HG02759 (cell line): Measurements from ENCODE around the gene PDE7B.
"Not testable (repeated sequence)": the region's sequence is repeated elsewhere in the genome, so short reads cannot be mapped to it uniquely, and the experiment has no call there.

Source experiments
- ATAC-seq: cut with Tn5 transposase; IDR thresholded peaks from one replicate; pipeline ENCODE4 v1.9.1; 2021; ENCODE audit warnings: mild to moderate bottlenecking, moderate library complexity; ENCODE audit not compliant: unreplicated experiment

PDE7B gene

DNA sequence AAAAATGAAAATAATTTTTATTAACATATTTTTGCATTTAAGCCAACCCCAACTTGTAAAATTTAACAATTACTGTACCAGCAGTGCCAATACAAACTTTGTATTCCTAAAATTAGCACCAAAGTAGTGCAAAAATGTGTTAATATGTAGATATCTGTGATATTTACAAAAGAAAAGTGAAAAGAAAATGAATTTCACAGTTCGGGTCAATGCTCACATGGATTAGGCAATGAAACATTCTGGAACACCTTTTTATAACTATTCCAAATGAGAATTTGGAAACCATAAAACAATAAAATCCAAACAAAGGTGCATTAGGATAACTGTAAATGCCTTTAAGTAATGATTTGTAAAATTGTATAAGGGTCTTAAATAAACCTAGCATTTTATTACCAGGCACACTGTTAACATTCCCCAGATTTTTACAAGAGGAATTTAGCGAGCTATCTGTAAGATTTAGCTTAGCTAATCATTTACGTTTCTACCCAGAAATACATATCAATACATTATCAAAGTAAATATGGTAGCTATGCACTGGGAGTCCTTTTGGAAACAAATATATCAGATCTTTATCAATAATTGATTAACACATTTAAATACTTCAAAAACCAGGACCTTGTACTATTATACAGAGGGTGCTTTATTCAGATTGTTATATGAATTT lies 286.4 kb downstream of the PDE7B start:
- no peak for ATAC-seq

DNA sequence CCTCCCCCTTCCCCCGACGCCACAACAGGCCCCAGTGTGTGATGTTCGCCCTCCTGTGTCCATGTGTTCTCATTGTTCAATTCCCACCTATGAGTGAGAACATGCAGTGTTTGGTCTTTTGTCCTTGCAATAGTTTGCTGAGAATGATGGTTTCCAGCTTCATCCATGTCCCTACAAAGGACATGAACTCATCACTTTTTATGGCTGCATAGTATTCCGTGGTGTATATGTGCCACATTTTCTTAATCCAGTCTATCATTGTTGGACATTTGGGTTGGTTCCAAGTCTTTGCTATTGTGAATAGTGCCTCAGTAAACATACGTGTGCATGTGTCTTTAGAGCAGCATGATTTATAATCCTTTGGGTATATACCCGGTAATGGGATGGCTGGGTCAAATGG lies 287.6 kb downstream of the PDE7B start:
- ATAC-seq, result not testable (repeated sequence)

DNA sequence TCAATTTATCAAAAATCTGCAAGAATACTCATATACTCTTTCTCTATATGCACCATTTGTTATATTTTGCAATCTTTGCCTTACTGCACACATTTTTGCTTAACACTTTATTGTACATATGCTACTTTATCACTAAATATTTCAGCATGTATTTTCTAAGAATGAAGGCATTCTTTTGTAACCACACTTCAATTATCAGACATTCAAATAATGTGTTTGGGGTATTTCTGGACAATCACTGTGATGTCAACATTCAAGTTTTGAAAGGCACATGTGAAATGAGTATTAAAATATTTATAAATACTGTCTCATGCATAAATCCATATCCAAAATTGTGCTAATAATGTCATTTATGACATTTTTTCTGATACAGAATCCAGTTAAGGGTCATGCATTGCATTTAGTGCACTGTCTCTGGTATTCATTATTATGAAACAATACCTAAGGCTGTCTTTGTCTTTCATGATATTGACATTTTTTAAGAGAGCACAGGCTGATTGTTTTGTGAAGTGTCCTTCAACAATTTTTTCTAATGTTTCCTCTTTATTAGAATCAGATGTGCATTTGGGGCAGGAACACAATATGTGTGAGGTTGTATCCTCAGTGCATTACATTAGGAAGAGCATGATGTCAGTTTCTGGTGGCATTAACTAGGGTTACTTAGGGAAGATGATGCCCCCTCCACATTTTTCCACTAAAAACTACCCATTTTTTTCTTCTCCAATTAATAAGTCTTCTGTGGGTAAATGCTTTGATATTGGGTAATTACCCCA lies 292.9 kb downstream of the PDE7B start:
- no peak for ATAC-seq

DNA sequence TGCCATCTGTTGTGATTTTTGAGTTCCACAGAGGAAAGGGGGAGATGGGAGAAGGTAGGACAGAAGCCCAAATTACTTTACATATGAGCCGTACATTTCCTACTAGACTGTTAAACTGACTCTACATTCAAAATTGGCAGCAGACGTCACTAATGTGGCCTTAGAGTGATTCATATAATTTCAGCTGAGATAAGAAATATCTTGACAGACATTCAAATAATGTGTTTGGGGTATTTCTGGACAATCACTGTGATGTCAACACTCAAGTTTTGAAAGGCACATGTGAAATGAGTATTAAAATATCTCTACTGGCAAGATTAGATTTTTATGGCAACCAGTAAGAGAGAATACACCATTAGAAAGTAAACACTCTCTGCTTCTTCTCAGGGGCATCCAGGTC lies 294.6 kb downstream of the PDE7B start:
- no peak for ATAC-seq

DNA sequence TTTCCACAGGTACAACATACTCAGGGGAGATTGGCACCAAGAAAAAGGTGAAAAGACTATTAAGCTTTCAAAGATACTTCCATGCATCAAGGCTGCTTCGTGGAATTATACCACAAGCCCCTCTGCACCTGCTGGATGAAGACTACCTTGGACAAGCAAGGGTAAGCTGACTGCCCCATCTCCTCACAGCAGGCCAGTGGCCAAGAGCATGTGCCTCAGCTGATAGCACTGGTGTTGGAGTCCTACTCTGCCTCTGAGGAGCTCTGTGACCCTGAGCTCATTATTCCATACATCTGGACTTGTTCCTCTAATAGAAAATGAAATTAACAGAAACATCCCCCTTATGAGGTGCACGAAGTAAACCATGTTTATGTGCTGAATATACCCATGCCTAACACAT lies 295.8 kb downstream of the PDE7B start:
- no peak for ATAC-seq

DNA sequence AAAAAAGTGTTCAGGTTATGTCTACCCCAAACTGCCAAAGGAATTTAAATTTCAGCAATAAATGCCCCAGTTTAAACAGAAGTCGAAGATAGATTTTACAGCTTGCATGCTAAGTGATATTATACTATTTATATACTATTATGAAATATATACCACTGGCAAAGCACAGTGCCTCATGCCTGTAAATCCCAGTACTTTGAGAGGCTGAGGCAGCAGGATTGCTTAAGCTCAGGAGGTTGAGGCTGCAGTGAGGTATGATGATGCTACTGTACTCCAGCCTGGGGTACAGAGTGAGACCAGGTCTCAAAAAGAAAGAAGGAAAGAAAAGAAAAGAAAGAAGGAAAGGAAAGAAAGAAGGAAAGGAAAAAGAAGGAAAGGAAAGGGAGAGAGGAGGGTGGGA lies 296.6 kb downstream of the PDE7B start:
- ATAC-seq, result no peak

DNA sequence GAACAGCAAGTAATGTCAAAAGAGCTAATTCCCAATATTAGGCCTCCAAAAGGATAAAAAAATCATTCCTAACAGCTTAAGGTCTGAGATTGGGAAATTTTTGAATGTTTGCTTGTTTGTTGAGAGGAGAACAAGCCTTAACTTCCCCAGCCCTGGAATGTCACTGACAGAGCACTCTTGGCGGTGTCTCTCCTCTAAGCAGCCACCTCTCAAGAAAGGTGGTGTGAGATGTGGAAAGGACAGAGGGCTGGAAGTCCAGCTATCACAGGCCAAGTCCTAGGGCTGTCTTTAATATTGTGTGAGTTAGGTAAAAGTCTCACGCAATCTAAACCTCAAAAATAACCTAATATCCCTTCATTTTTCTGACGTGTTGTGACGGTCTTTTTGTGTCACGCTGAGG lies 297.0 kb downstream of the PDE7B start:
- no peak for ATAC-seq

DNA sequence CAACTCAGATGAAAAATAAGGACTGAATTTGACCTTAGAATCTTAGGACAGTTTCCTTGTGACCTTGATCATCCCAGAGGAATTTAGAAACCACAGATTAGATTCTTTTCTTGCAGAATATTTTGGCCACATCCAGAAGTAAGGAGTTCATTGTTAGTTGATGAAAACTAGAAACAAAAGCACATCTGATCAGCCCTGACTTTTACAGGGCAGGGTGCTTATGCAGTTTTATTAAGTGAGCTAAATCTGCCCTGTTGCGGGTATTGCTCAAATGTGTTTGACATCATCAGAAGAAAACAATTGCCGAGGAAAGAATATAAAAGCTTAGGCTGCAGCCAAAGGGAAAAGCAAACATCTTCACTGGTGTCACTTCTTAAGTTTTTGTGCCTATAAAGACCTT lies 297.8 kb downstream of the PDE7B start:
- ATAC-seq, result no peak

DNA sequence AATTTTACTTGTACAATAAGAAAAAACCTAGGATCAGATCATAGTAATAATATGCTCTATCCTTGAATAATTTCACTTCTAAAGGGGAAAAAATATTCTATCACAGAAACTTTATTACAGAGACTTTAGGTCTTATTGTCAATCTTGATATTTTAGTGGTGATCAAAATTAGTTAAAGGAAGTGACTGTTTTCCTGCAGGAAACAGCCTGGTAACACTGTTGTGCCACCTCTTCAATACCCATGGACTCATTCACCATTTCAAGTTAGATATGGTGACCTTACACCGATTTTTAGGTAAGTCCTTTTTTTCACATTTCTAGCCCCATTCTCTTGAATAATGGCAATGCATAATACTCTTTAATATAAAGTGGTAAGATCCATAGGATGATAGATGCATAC lies 299.5 kb downstream of the PDE7B start:
- no peak for ATAC-seq

DNA sequence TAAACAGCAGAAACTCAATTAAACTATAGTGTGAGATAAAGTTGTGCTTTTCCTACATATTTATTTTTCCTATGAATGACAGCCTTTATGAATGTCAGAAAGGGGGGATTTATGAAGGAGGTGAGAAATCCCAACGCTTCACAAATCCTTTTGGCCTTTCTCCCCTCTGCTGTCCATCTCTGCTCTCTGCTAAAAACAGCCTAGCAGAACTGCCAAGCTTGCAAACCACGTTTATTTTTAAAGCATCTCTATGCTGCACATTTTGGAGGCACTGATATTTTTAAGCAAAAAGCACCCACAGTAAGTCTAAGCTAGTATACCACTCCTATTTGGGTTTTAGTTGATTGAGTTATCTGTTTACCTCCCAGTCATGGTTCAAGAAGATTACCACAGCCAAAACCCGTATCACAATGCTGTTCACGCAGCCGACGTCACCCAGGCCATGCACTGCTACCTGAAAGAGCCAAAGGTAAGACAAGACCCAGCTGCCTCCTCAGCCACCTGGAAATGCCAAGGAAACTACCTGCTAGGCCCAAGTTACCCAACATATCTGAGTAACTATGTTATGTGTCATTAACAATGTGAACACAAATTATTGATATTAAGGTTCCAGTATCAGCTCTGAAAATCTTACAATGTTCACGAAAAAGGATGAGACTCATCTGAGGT lies 302.3 kb downstream of the PDE7B start:
- ATAC-seq, result no peak

DNA sequence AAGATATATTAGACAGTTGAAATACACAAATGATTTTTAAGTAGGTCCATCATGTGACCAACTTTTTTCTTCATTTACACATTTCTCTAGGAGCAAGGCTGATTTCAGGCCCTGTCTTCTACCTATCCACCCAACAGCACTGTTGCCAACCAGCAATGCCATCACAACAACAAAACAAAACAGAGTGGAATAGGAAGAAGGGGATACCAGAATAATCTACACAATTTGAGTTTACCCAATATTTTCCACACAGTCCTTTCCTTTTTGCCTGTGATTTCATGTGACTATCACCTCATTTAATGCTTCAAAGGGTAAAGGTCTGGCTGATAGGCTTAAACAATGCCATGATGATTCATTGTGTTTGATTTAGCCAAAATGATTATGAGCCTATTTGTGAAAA lies 303.7 kb downstream of the PDE7B start:
- ATAC-seq, result no peak

DNA sequence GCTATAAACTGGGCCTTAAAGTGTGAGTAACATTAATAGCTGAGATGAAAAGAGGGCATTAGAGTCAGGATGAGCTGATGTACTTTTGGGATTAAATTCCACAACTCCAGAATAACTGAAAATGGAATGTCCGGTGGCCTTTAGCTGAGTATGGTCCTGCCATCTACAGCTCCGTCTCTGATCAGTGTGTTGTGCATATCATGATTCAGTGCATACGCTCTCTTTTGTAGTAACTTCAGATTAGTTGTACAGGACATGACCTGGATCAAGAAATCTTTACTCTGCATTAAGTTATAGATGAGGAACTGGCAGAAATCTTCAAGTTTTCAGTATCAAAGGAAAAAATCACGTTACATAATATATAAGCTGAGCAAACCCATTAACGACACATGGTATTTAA lies 306.2 kb downstream of the PDE7B start:
- no peak for ATAC-seq

DNA sequence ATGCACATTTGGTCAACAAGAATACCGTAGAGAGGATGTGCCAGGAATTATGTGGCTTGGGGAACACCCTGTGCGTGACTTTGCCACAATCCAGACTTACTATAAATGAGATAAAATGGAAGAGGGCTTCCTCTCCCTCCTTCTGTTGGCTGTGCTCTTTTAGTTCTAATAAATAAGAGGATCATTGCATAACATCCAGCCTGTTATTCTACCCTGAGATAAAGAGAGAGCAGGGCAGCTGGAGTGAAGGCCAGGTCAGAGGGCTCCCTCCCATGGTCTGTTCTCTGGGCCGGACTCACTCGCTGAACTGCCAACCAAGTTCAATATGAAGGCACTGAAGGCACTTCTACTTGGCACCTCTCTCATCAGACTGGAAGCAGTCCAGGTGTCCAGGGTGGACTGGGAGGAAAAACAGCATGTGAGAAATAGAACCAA lies 306.9 kb downstream of the PDE7B start:
- ATAC-seq, result no peak

DNA sequence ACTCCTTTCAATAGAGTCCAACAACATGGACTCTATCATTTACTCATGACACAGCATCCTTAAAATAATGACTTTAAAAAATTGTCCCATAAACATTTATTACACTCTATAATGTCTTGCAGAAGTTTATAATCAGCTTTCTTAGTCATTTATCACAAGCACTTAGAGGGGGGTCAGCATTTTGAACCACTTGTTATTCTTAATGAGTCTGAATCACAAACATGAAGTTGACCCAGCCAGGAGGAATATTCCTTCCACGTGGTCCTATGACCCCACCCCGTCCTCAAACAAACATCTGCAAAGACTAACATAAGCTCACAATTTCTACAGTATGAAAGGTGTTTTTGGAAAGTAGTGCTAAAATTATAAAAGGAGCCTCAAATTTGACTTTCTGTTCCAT lies 307.5 kb downstream of the PDE7B start:
- no peak for ATAC-seq

DNA sequence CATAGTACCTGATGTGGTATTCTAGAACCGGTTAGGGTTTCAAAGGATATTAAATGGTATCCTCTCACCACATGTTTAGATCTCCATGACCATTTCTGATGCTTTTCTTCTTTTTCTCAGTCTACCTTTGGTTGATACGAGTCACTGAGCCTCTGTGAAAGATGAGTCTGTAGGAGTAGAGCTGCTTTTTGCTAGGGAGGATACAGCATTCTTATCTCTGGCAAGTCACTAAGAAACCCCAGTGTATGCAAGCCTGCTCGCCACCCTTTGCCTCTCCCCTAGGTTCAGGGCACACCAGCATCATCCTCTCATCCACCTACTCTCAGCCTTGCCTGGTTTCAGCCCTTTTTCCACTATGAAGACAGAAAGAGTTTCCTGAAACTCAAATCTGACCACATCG lies 308.7 kb downstream of the PDE7B start:
- no peak for ATAC-seq

DNA sequence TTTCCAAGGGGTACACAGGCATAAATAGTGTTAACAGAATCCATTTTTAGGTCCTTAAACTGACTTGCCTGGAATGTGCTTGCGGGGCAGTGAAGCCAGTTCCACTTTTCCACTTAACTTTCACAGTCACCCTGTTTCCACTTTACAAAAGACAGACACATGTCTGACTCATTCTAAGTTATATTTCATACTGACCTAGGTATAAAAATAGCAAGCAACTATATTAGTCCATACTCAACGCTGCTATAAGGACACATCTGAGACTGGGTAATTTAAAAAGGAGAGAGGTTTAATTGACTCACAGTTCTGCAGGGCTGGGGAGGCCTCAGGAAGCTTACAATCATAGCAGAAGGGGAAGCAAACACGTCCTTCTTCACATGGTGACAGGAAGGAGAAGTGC lies 310.4 kb downstream of the PDE7B start:
- no peak for ATAC-seq

DNA sequence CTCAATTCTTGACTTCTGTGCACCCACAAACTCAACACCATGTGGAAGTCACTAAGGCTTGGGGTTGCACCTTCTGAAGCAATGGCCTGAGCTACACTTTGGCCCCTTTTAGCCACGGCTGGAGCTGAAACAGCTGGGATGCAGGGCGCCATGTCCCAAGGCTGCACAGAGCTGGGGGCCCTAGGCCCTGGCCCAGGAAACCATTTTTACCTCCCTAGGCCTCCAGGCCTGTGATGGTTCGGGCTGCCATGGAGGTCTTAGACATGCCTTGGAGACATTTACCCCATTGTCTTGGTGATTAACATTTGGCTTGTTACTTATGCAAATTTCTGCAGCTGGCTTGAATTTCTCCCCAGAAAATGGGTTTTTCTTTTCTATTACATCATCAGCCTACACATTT lies 311.8 kb downstream of the PDE7B start:
- ATAC-seq, result no peak

DNA sequence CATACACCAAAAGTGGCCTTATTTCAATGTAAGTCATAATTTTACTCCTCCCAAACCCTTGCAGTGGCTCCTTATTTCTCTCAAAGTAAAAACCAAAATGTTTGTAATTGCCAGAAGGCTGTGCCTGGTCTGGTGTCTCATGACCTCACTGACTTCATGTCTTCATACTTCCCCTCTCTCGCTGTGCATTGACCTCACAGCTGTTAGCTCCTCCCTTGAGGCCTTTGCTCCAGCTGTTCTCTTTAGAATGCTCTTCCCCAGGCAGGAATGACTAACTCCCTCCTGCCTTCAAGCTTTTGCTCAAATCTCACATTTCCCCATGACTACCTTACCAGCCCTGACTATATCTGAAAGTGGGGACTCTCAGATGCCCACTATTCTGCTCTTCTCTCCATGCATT lies 315.3 kb downstream of the PDE7B start:
- ATAC-seq, result no peak

DNA sequence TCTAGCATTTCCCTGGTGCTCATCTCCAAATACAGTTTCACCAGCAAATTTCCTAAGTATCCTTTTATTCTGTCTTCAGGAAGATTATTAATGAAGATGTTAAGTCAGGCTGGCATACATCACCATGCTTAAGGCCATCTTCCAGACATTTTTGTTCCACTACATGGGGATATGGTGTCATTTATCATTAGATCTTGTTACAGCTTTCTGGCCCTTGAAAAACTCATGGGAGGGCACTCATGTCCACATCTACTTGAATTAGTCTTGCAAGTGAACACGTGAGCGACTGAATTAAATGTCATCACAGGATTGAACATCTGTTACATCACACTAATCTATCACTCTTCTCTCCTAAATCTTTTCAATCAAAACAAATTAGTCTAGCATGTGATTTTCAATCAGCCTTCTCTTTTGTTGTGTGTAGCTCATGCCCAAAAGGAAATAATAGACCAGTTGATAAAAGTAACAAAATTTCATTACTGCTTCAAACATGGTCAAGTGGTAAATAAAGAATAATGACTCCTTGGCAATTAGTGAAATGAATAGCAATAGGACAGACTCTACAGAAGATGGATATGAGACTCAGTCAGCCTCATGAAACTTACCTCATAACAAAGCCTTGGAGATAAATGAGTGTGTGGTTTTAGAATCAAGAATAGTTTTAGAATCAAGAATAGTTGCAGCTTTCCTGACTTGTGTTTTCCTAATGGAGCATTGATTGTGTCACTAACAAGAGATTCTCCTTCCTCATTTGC lies 318.1 kb downstream of the PDE7B start:
- ATAC-seq, result no peak

DNA sequence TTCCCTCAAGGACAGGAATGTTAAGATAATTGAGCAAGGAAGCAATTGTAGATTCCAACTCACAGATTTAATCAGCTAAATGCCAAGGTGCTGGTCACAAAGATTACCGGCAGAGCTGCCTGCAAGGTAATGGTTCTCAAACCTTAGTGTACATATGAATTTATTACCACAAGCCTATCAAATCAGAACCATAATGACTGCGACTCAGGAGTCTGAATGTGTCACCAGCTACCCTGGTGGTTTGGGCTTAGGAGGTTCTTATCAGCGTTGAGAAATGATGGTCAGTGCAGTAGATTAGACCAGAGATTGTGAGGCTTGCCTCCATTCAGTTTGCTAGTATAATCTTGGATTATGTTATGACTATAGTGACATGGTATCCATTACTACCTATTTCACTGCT lies 319.7 kb downstream of the PDE7B start:
- ATAC-seq, result no peak
